Activated CD4-positive, alpha-beta T cell treated with anti-CD3 and anti-CD28 coated beads, Interleukin-2, amount 50 U/mL, for 1 hour (primary cell): ENCODE results near the gene ANGPTL2.
"Not testable (repeated sequence)": the region's sequence is repeated elsewhere in the genome, so short reads cannot be mapped to it uniquely, and the experiment has no call there.

Source experiments
- DNase-seq: peaks from one replicate; pipeline ENCODE4 v3.0.0-alpha.2; 2020

Gene ANGPTL2, protein sequence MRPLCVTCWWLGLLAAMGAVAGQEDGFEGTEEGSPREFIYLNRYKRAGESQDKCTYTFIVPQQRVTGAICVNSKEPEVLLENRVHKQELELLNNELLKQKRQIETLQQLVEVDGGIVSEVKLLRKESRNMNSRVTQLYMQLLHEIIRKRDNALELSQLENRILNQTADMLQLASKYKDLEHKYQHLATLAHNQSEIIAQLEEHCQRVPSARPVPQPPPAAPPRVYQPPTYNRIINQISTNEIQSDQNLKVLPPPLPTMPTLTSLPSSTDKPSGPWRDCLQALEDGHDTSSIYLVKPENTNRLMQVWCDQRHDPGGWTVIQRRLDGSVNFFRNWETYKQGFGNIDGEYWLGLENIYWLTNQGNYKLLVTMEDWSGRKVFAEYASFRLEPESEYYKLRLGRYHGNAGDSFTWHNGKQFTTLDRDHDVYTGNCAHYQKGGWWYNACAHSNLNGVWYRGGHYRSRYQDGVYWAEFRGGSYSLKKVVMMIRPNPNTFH

DNA sequence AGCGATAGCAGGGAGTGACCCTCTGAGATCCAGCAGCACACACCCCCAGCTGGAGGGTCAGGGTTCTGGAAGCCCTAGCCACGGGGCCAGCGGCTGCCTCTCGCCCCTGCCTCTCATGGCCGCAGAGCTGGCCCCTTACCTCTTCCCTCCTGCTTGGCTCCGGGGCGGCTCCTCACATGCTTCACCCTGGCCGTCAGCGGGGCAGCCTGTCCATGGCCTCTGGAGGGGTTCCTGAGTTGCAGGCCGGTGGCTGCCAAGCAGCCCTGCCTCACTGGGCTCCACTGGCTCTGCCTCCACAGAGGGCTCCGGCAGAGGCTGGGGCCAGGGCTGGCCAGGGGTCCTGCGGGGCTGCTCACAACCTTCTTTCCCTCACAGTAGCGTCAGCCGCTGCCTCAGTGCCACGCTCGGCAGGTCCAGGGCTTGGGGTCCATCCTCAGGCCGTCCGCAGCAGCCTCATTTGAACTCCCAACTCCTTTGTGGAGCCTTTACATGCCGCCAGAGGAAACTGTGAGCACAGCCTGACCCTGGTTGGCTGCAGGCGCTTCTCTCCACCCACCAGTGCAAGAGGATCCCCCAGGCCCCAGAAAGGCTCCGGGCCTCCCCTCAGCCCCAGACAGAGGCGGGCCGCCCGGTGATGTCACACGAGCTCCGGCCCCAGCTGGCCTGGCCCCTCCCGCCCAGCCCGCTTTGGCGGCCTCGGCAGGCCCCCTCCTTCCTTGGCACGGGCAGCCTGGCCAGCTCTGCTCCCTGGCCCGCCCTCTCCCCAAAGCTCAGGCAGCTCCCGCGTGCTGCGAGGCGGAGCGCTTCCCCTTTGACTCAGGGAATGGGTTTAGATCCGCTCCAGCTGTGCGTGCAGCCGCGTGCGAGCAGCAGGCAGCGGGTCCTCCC, at the start of gene ANGPTL2:
TSS of gene ANGPTL2 (minus strand) at position 460 of the 888 bp plus-strand sequence. CDS start 13,904 bp downstream, outside the sequence.
- DNase-seq: no peak

DNA sequence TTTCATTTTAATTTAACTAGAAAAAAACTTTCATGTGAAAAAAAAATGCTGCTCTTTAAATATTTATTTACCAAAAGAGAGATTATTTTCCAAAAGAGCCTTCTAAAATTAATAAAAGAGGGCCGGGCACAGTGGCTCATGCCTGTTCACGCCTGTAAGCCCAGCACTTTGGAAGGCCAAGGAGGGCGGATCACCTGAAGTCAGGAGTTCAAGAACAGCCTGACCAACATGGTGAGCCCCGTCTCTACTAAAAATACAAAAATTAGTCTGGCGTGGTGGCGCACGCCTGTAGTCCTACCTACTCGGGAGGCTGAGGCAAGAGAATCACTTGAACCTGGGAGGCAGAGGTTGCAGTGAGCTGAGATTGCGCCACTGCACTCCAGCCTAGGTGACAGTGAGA, 48.9 kb upstream of the ANGPTL2 start:
- not testable (repeated sequence) for DNase-seq

DNA sequence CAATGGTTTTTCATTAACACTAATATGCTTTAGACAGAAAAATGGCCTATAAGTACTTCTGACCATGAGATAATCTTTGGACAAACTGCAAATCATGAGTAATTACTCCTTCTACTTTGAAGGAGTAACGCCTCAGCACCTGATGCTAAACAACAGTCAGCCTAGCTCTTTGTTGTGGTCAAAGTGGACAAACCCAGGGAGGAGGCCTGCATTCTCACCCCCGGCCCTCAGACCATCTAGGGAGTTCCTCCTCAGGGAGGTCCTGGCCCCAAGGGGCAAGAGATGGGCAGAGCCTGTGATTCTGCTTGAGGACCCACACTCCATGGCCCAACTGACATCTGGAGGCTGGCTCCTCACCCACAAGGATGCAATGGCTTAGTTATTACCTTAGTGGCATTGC, 48.2 kb upstream of the ANGPTL2 start:
- DNase-seq: no peak

DNA sequence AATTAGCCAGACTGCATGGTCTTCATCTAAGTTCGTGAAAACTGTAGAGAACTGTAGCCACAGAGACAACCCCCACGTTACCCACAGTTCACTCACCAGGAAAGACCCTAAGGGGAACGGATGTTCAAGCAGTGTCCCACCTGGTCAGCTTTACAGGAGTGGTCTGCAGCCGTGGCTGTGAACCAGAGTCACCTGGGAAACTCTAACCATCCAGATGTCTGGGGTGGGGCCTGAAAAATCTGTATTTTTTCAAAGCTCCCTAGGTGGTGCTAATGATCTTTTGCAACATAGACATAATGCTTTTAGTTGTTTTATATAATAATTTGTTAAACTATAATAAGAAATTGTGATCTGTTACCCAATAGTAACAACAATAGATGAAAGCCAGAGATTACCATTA, 47.7 kb upstream of the ANGPTL2 start:
- no peak for DNase-seq

DNA sequence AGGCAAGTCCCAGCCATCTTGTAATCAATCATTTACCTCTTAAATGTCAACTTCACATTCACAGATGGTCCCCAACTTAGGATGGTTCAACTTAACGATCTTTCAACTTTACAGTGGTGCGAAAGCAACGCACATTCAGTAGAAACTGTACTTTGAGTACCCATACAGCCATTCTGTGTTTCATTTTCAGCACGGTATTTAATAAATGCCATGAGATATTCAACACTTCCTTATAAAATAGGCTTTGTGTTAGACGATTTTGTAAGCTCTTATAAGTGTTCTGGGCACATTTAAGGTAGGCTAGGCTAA, 47.1 kb upstream of the ANGPTL2 start:
- no peak for DNase-seq

DNA sequence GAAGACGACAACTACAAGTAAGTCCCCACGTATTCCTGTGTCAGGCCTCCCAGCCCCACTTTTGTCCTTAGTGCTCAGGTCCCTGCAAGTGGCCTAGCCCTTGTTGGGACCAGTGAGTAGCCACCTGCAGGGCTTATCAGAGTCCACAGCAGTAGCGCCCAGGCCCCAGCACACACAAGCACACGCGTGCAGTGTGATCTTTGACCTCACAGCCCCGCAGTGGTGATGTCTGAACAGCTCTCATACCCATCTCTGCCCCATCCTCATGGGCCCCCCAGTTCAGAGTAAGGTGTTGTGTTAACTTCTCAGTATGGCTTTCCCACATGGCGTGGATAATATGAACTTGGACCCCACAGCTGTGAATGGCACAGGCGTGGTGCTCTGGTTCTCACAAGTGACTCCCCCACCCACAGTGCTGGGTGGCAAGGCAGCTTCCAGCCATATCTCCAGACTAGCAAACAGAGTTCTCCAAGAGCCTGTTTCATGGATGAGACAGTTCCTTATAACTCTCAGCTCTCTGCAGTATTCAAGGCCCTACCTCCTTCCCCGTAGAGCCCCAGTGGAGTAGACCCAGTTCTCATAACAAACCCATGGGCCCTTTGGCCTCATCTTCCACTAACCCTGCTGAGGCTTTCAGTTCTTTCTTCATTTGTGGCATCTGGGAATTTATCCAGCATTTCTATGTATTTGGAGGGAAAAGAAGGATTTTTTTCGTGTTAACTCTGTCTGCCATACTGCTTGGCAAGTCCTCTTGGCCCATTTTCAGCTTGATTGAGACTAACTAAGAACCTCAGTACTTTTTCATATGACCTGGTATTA, 46.5 kb upstream of the ANGPTL2 start:
- no peak for DNase-seq

DNA sequence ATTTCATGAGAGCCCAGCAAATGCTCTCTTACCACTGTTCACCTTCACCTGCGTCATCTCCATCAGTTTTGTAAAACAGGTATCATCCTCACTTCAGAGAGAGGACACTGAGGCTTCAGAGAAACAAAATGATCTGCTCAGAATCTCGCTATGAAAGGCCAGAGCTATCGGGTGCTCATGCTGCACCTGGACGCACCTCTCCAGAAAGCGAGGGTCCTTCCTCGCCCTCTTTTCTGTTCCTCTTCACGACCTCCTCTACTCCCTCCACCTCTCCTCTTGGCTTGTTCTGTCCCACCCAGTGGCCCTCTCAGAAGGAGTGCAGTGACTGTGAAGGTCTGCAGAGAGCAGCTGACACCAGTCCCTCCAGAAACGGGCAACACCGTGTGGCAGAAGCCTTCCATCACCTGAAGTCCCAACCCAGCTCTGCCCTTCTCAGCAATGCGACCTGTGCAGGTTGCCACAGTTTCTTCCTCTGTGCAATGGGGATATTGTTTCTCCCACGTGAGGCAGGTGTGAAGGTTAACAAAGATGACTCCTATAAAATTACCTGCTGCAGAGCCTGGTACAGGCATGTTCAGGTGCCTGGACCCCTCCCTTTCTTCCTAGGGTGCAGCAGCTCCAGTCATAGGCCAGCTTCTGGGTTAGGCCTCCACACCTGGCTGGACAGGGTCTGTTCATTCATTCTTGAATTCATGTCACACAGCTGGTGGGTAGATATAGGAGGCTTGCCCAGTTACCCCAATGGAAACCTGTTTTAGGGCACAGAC, 45.3 kb upstream of the ANGPTL2 start:
- no peak for DNase-seq

DNA sequence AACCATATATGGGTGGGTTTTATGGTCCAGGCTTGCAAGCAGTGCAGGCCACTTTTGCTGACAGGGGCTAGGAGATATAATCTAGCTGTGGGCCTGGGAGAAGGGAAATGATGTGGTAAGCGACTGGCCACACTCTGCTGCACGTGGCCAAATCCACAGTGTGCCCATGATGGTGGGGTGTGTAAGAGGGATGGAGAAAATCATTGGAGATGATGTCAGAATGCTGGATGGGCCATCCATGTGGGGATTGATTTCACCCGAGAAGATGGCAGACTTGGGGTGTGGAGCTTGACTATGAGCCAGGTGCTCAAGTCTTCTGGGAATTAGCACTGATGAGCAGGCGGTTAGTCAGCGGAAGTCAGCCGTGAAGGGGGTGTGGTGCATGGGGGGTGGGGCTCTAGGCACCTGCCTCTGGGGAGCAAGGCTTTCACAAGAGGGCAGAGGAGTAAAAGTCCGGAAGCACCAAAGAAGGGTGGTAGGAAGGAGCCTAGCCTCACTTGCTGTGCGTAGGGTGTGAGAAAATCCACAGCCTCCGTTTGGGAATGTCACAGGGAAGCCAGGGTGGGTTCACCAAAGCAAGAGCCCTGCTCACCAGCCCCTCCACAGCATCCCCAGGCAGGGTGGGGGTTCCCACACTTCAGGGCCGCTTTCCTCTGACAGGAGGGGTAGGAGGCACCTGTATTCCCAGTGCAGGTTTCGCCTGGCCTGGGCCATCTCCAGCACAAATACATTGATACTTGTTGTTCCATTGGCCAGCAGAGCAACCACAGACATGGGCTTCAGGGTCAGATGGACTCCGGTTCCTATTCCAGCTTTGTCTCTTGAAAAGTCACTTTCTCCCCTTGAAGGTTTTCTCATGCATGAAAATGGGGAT, 44.5 kb upstream of the ANGPTL2 start:
- no peak for DNase-seq

DNA sequence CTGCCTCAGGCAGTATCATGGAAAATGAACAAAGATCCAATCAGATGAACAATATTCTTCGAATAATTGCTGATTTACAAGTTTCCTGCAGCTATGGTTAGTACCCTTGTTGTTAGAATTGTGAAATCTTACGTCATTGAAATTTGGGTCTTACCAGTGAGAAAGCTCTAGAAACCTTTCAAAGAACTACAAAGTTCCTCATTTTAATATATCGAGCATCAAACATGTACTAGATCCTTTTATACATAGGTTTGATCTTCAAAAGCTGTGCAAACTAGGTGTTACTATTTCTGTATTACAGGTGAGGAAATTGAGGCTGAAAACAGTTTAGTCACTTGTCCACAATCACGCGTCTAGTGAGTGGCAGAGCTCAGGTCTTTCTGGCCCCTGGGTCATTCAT, 43.7 kb upstream of the ANGPTL2 start:
- DNase-seq: no peak

DNA sequence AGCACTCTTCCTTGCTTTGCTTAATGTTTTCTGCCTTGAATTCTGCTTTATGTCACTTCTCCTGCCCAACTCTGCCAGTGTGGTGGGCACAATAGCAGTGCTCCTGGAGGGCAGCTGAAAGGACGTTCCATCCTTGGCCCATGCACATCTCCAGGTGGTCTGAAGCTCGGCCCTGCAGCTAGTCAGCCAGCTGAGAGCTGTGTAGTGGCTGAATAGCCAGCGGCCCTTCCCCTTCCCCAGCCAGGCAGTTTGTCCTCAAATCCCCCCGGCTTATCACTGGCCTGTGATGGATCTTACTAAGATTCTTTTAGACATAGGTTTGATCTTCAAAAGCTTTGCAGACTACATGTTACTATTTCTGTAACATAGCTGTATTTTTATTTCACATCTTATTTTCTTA, 42.7 kb upstream of the ANGPTL2 start:
- DNase-seq: no peak

DNA sequence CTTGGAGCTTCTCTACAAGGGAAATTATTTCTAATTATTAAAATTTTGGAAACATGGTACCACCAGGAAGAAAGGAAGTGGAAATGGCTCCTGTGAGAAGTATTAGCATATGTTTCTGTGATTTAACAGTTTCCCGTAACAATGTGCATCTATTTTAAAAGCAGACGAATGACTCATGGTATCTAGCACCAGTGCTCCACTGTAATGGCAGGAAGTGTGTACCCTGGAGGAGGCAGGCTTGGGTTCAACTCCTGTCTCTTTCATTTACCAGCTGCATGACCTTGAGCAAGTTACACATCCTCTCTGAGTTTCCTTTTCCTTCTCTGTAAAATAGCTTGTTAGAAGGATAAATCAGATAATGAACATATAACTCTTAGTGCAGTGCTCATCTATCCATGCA, 41.0 kb upstream of the ANGPTL2 start:
- no peak for DNase-seq

DNA sequence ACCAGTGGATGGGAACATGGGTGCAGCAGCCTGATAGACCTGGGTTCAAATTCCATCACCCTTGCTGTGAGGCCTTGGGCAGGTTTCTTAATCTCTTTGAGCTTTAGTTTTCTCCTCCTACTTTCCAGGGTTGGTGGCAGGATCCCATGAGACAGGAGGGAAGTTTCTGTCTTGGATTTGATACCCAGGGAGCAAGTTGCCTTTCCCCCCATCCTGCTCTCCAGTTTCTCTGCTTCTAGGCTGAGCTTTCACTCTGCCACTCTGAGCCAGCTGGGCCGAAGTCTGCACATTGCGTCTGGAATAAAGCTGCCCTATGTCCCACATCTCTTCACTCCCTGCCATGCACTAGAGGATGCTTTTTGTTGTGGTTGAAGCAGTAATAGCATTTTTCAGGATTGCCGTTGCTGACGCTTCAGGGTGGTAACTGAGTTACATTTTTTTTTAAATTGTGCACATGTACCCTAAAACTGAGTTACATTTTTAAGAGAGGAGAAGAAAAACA, 40.5 kb upstream of the ANGPTL2 start:
- DNase-seq: no peak

DNA sequence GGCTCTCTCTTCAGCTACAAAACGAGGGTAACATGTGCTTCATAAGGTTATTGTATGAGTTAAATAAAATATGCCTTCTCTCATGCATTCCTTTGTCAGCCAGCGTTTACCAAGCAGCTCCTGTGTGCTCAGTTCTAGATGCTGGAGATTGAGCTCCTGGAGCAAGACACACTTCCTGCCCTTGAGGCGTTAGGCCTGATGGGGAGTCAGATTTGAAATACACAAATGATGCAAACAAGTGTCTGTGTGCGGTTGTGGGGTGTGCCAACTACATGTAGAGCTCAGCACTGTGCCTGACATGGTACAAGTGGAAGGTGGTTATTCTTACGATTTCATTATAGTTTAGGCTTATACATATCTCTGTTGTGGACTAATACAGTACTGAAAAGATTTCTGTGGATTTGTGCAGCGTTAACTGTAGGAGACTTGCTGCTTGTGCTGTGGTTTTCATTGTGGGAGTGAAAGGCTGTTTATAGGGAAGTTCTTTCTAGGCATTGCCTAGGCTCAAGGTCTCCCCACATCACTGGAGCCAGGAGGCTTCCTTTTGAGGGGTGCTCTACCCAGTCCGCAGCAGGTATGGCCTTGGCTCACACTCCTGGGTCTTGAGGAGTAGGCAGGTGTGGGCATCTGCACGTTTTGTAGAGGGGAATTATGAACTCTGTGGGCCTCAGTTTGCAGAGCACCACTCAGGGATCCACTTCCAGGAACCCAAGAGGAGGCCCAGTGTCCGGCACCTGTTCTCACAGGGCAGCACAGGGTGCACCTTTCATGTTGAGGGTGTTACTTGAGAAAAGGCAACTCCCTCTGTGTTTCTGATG, 39.8 kb upstream of the ANGPTL2 start:
- no peak for DNase-seq

DNA sequence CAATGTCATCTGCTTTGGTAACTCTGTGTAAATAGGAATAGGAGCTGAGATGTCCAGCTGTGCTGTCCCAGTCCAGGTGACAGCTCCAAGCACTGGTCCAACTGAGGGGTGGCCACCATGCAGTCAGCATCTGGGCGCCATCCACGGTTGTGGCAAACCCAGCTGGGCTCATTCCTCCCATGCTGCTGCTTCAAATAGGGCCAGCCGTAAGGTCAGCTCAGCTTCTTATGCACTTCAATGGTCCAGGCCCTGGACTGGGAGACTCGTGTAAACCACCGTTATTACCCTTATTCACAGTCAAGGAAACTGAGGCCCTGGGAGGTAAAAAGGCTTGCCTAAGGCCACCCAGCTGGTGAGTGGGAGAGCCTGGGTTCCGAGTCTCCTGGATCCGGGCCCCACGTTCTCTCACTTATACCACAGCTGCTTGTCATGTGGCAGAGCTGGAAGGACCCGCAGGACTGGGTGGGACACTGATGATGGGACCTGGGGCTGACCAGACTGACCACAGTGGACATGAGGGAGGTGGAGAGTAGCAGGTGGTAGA, 38.7 kb upstream of the ANGPTL2 start:
- DNase-seq: no peak

DNA sequence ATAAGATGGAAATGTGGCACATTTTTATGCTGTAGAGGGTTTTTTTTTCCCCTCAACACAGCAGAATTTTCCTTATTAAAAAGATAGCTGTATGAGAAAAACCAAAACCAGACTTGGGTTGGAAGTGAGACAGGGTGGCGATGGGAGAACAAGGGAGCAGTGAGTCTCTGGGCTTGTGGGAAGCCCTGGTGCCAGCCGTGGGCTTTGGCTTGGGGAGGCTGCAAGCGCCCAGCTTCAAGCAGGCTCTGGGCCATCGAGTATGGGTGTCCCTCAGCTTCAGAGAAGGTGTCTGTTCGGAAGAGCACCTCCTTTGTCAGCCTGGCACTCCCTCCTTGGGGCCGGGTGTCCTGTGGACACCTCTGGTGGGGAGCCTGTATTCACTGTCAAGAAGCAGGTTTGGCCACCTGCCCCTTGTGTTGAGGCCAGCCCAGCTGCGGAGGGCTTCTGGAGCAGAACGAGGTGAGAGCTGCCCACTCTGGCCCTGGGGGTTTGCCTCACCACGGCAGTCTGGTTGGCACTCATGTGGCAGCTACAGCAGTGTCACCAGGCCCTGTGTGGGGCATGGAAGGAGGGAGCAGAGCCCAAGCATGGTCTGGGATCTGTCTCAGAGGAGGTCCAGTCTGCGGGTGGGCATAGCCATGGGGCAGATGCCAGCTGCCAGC, 37.6 kb upstream of the ANGPTL2 start:
- DNase-seq: no peak

DNA sequence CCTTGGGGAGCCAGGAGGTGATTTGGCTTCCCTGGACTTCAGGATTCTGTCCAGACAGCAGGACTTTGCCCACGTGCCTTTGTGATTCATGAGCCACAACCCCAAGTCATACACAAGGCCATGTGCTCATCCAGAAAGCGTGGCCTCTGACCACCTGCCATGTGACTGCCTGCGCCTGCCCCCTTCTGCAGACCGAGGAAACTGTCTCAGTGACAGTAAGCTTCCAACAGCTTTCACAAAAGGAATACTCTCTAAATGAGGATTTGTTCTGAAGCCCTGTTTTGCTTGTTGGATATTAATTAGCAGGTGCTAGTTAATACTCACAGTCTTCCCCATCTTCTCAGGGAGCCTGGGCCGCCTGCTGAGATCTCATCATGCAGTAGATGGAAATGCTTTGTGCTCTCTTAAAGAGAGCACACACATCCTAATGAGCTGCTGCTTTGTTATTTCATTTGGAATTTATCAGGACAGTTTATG, 36.9 kb upstream of the ANGPTL2 start:
- no peak for DNase-seq

DNA sequence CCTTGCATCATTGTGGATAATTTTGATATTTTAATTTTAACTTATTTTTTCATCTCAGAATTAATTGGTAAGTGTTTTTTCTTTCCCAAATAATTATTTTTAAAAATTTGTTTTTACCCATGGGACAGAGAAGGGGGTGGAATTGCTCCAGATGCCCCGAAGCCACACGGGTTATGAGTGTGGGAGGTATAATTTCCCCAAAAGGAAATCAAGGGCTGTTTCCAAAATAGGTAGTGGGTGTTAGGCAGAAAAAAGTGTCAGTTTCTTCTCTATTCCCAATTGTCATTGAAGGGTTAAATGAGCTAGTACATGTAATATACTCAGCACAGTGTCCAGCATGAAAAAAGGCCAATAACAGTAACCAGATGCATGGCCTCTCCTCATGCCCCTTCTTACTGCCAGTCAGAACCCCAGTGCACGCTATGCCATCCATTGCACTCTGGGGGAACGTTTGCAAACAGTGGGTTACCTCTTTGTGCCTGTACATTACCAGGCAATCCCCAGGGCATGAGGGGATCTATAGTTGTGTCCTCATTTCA, 36.4 kb upstream of the ANGPTL2 start:
- no peak for DNase-seq

DNA sequence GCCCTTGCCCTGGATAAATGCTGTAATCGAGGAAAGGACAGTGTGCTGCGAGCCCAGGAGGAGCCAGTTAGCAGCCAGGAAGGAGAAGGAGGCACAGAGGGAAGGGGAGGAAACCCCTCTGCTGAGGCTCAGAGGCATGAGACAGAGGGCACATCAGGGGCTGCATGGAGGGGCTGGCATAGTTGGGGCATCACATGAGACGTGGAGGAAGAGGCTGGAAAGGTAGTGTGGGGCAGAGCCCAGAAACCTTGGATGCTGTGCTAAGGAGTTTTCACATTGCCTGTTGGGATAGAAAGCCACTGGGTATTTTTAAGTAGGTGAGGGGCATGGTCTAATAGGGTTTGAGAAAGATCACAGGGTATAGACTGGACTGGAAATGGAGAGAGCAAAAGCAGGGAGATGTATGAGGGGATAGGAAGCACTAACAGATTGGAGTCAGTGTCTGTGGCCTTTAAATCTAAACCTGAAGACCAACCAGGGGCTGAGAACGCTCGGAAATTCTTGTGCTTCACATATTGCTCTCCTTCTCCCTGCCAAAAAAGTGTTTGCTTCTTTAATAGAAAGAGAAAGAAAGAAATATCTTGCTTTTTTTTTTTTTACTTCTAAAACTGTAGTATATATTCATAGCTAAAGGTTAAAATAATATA, 33.0 kb upstream of the ANGPTL2 start:
- DNase-seq: no peak
